Mammary epithelial cell (primary cell): ENCODE results near the gene TCEAL9.

ENCODE experiments used
- CTCF ChIP-seq, 2 donors: IDR thresholded peaks in 1 of 2; conservative IDR thresholded peaks in 1 of 2; 2 replicates each; pipeline ENCODE4 v1.5.1; 2011 to 2012; ENCODE audit warnings: inconsistent platforms in 2 of 2, low read length in 2 of 2, mild to moderate bottlenecking in 2 of 2, control low read depth in 1 of 2, low read depth in 1 of 2; ENCODE audit not compliant: insufficient read depth in 1 of 2; ENCODE audit errors: extremely low read depth in 1 of 2
- EZH2 ChIP-seq: IDR thresholded peaks from 2 replicates; pipeline ENCODE4 v1.6.1; 2012; ENCODE audit warnings: low read length, inconsistent platforms, borderline replicate concordance

GRCh38 chrX:103367502-103367901, 11.2 kb downstream of the TCEAL9 start:
- TF ChIP-seq CTCF (conservative IDR thresholded peaks at IDR 0.05 in 1 of 2, IDR thresholded peaks at IDR 0.05 in 1 of 2; ENCODE audit: extremely low read depth in 1 of 2, insufficient read depth in 1 of 2, low read depth in 1 of 2, low read length in 2 of 2) (no peak), EZH2 (no peak)
